K562 (cell line): ENCODE measurements around the gene GALE.

Source experiments
- CBX1 ChIP-seq: sonication (generic); IDR thresholded peaks from 2 replicates; pipeline ENCODE4 v1.6.1; 2016; ENCODE audit warnings: antibody characterized with exemption, low read depth, mild to moderate bottlenecking
- GATA2 ChIP-seq: sonication (generic); formaldehyde crosslinking; IDR thresholded peaks from 2 replicates; pipeline ENCODE4 v1.4.0; 2020; ENCODE audit warnings: mild to moderate bottlenecking, missing genetic modification reagents
- PHF8 ChIP-seq: fragments of 200-600 bp; sonication (generic); IDR thresholded peaks from 2 replicates; pipeline ENCODE4 v1.6.1; 2012; ENCODE audit warnings: mixed run types, mild to moderate bottlenecking, inconsistent platforms, low read length, moderate library complexity, borderline replicate concordance
- SMAD4 ChIP-seq: fragments of 250-450 bp; sonication (Bioruptor Pico); conservative IDR thresholded peaks from 2 replicates; pipeline ENCODE4 v1.8.0; 2021; ENCODE audit warnings: inconsistent platforms, mild to moderate bottlenecking, moderate library complexity
- TEAD4 ChIP-seq, 2 experiments: sonication (generic) in 1 of 2; formaldehyde crosslinking in 1 of 2; IDR thresholded peaks; 2 replicates each; pipeline versions ENCODE4 v1.6.1 to v1.8.0; 2012 to 2022; ENCODE audit warnings: borderline replicate concordance in 1 of 2, inconsistent platforms in 1 of 2, low read length in 1 of 2, mild to moderate bottlenecking in 1 of 2, missing genetic modification reagents in 1 of 2
- ZNF121 ChIP-seq: sonication (generic); formaldehyde crosslinking; conservative IDR thresholded peaks from 2 replicates; pipeline ENCODE4 v1.8.0; 2022; ENCODE audit warnings: missing genetic modification reagents
- ZNF3 ChIP-seq: fragments of 250-450 bp; sonication (Bioruptor Pico); IDR thresholded peaks from 2 replicates; pipeline ENCODE4 v1.5.0; 2021; ENCODE audit warnings: mild to moderate bottlenecking, moderate library complexity
- TF ChIP-seq, protein P1 (sequence below): sonication (generic); formaldehyde crosslinking; IDR thresholded peaks from 2 replicates; pipeline ENCODE4 v1.8.1; 2022; ENCODE audit warnings: missing genetic modification reagents
- TF ChIP-seq, protein P2 (sequence below), 3 experiments: IDR thresholded peaks in 2 of 3; conservative IDR thresholded peaks in 1 of 3; 2 replicates each; pipeline ENCODE4 v1.5.1; 2011 to 2012; ENCODE audit warnings: low read length in 3 of 3, mild to moderate bottlenecking in 3 of 3, control low read depth in 2 of 3, improper control_type of control experiment in 1 of 3, inconsistent platforms in 1 of 3, low read depth in 1 of 3, mixed read lengths in 1 of 3, moderate library complexity in 1 of 3; ENCODE audit not compliant: insufficient read depth in 2 of 3
- TF ChIP-seq, protein P3 (sequence below): fragments of 250-450 bp; sonication (Bioruptor Pico); IDR thresholded peaks from 2 replicates; pipeline ENCODE4 v1.8.0; 2021; ENCODE audit warnings: mild to moderate bottlenecking, moderate library complexity

DNA sequence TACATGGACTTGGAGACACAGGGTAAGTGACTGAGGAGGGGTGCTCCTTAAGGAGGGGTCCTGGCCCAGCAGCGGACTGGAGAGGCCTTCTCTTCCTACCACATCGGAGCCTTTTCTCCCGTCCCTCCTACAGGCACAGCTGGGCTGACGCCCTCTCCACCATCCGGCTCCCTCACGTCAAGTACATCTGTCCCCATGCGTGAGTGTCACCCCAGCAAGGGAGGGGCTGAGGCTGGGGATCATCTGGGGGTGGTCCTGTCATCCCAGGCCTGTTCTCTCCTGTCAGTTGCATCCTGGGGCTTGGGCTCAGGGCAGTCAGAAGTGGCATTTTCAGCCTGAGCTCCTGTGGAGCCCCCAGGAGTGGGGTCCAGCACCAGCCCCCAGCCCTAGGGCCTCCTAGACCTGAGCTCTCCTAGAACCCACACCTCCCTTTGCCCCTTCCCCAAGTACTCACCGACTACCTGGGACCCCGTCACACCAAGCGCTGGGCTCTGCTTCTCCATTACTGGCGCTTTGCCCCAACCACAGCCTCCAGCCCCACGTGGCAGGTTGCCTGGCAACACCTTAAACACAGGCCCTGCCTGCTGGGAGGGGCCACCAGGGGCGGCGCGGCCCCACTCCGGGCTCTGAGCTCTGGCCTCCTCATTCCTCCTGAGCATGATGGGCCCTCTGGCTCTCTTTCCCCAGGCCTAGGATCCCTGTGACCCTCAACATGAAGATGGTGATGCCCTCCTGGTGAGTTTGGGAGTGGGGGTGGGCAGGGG, 7.4 kb downstream of the GALE start:
- TF ChIP-seq TEAD4 (IDR thresholded peaks at IDR 0.05; ENCODE audit: low read length) (no peak), TEAD4 (CRISPR knock-in tag; IDR thresholded peaks at IDR 0.05; ENCODE audit: borderline replicate concordance) (no peak), GATA2 (CRISPR knock-in tag) (no peak), PHF8 (no peak), ZNF121 (CRISPR knock-in tag) (no peak), CBX1 (no peak), SMAD4 (no peak), ZNF3 (CRISPR knock-in tag) (no peak)
- TF ChIP-seq, protein P1, sequence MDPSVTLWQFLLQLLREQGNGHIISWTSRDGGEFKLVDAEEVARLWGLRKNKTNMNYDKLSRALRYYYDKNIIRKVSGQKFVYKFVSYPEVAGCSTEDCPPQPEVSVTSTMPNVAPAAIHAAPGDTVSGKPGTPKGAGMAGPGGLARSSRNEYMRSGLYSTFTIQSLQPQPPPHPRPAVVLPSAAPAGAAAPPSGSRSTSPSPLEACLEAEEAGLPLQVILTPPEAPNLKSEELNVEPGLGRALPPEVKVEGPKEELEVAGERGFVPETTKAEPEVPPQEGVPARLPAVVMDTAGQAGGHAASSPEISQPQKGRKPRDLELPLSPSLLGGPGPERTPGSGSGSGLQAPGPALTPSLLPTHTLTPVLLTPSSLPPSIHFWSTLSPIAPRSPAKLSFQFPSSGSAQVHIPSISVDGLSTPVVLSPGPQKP = no peak
- TF ChIP-seq, protein P2, sequence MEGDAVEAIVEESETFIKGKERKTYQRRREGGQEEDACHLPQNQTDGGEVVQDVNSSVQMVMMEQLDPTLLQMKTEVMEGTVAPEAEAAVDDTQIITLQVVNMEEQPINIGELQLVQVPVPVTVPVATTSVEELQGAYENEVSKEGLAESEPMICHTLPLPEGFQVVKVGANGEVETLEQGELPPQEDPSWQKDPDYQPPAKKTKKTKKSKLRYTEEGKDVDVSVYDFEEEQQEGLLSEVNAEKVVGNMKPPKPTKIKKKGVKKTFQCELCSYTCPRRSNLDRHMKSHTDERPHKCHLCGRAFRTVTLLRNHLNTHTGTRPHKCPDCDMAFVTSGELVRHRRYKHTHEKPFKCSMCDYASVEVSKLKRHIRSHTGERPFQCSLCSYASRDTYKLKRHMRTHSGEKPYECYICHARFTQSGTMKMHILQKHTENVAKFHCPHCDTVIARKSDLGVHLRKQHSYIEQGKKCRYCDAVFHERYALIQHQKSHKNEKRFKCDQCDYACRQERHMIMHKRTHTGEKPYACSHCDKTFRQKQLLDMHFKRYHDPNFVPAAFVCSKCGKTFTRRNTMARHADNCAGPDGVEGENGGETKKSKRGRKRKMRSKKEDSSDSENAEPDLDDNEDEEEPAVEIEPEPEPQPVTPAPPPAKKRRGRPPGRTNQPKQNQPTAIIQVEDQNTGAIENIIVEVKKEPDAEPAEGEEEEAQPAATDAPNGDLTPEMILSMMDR (IDR thresholded peaks at IDR 0.05 in 2 of 3, conservative IDR thresholded peaks at IDR 0.05 in 1 of 3; ENCODE audit: insufficient read depth in 2 of 3, low read depth in 1 of 3, low read length in 3 of 3) = no peak
- TF ChIP-seq, protein P3, sequence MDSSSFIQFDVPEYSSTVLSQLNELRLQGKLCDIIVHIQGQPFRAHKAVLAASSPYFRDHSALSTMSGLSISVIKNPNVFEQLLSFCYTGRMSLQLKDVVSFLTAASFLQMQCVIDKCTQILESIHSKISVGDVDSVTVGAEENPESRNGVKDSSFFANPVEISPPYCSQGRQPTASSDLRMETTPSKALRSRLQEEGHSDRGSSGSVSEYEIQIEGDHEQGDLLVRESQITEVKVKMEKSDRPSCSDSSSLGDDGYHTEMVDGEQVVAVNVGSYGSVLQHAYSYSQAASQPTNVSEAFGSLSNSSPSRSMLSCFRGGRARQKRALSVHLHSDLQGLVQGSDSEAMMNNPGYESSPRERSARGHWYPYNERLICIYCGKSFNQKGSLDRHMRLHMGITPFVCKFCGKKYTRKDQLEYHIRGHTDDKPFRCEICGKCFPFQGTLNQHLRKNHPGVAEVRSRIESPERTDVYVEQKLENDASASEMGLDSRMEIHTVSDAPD (CRISPR knock-in tag) = no peak
